Loucy (cell line): ENCODE results near the gene ACOT12.

Source experiments
- H2AFZ ChIP-seq: fragments of 200-600 bp; sonication (generic); 2 replicates; pipeline ENCODE4 v1.6.0; 2016; ENCODE audit warnings: antibody characterized with exemption, mild to moderate bottlenecking, low read length, moderate library complexity
- H3F3A ChIP-seq: fragments of 200-600 bp; 2 replicates; pipeline ENCODE4 v1.6.0; 2016; ENCODE audit warnings: antibody characterized with exemption, low read depth, mild to moderate bottlenecking
- H3K27me3 ChIP-seq: fragments of 200-600 bp; sonication (generic); 2 replicates; pipeline ENCODE4 v1.6.1; 2014; ENCODE audit warnings: low read length, mild to moderate bottlenecking; ENCODE audit not compliant: insufficient read depth, poor library complexity, severe bottlenecking
- H3K36me3 ChIP-seq: fragments of 200-600 bp; sonication (generic); 2 replicates; pipeline ENCODE4 v1.6.1; 2016; ENCODE audit warnings: low read length; ENCODE audit not compliant: insufficient read depth
- H3K4me1 ChIP-seq: fragments of 200-600 bp; sonication (generic); 2 replicates; pipeline ENCODE4 v1.5.1; 2014; ENCODE audit warnings: low read length, mild to moderate bottlenecking; ENCODE audit not compliant: insufficient read depth, poor library complexity, severe bottlenecking
- H3K4me2 ChIP-seq: fragments of 200-600 bp; sonication (generic); 2 replicates; pipeline ENCODE4 v1.6.0; 2014; ENCODE audit warnings: antibody characterized with exemption, low read length, low read depth, mild to moderate bottlenecking; ENCODE audit not compliant: poor library complexity, severe bottlenecking
- H3K4me3 ChIP-seq: fragments of 200-600 bp; sonication (generic); 2 replicates; pipeline ENCODE4 v1.5.1; 2014; ENCODE audit warnings: low read length, mild to moderate bottlenecking, mixed read lengths; ENCODE audit not compliant: poor library complexity, severe bottlenecking
- H3K79me2 ChIP-seq: fragments of 200-600 bp; sonication (generic); 2 replicates; pipeline ENCODE4 v1.6.1; 2014; ENCODE audit warnings: low read length; ENCODE audit not compliant: insufficient read depth
- H3K9ac ChIP-seq: fragments of 200-600 bp; sonication (generic); 2 replicates; pipeline ENCODE4 v1.6.0; 2014; ENCODE audit warnings: mild to moderate bottlenecking, low read depth, low read length, moderate library complexity; ENCODE audit not compliant: poor library complexity, severe bottlenecking
- H3K9me2 ChIP-seq: fragments of 200-600 bp; sonication (generic); replicated peaks from 2 replicates; pipeline ENCODE4 v1.6.1; 2016; ENCODE audit warnings: low read depth, low read length, mixed read lengths
- H3K9me3 ChIP-seq: fragments of 200-600 bp; sonication (generic); 2 replicates; pipeline ENCODE4 v1.6.1; 2014; ENCODE audit warnings: mild to moderate bottlenecking, antibody characterized with exemption, low read length, low read depth; ENCODE audit not compliant: insufficient read depth
- H4K20me1 ChIP-seq: fragments of 200-600 bp; sonication (generic); 2 replicates; pipeline ENCODE4 v1.6.0; 2014; ENCODE audit warnings: antibody characterized with exemption, low read length, mild to moderate bottlenecking; ENCODE audit not compliant: insufficient read depth, poor library complexity, severe bottlenecking
- EZH2phosphoT487 ChIP-seq: fragments of 200-600 bp; IDR thresholded peaks from 2 replicates; pipeline ENCODE4 v1.6.1; 2018; ENCODE audit warnings: antibody characterized with exemption, mild to moderate bottlenecking, moderate library complexity, borderline replicate concordance
- TF ChIP-seq, protein P1 (sequence below): fragments of 200-600 bp; sonication (generic); conservative IDR thresholded peaks from 2 replicates; pipeline ENCODE4 v1.5.1; 2014; ENCODE audit warnings: mild to moderate bottlenecking, antibody characterized with exemption, low read length

The ACOT12 gene

DNA sequence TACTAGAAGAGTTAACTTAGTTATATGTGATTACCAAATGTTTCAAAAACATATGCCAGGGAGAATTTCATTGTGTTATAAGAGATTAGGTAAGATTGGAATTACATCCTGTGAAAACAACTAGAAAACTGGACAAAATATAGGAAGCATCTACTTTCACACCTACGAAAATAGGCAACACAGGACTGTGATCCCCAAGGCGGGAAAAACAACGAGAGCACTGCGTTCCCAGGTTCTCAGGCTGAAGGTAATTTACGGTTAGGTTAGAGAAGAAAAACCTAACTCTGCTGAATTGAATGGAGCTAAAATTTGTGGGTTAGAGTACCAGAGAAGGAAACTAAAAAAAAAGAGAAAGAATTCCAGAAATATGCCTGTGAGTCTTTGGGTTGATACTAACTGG is 28.4 kb downstream of the ACOT12 start:
- no peaks in the 10 kb centered on the region for H3K9me3 ChIP-seq
- TF ChIP-seq, protein P1, sequence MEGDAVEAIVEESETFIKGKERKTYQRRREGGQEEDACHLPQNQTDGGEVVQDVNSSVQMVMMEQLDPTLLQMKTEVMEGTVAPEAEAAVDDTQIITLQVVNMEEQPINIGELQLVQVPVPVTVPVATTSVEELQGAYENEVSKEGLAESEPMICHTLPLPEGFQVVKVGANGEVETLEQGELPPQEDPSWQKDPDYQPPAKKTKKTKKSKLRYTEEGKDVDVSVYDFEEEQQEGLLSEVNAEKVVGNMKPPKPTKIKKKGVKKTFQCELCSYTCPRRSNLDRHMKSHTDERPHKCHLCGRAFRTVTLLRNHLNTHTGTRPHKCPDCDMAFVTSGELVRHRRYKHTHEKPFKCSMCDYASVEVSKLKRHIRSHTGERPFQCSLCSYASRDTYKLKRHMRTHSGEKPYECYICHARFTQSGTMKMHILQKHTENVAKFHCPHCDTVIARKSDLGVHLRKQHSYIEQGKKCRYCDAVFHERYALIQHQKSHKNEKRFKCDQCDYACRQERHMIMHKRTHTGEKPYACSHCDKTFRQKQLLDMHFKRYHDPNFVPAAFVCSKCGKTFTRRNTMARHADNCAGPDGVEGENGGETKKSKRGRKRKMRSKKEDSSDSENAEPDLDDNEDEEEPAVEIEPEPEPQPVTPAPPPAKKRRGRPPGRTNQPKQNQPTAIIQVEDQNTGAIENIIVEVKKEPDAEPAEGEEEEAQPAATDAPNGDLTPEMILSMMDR: no peak
- TF ChIP-seq EZH2phosphoT487: no peak
- no peak overlapping the region for H3K4me2 ChIP-seq

DNA sequence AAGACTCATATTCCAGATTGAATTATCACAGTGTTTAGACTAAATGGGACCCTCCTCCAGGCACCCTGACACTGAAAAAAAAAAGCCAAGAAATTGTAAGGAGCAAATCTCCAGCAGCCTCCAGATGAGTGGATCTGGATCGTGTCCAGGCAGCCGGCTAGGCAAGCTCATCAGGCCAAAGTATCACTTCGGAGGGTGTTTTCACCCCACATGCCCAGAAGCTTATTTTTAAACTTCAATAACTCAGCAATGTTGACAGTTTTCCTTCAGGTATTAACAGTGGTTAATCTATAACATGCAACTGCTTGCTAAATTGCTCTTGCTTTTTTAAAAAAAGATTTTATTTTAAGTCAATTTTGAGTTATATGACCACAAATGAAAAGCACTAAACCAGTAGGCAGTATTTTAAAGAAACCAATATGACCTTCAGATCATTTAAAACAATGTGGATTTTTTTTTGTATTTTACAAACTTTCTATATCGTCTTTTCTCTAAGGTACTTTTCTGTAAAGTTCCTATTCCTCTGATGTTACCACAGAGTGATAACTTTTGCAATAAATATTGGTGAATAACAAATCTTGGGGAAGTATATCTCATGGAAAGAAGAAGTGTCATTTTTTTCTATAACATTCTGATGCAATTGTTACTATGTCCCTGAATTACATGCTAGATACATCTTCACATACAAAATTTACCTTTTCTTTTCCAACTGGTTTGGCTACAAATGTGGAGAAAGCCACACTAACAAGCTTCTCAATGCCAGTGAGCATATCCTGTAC is 30.7 kb downstream of the ACOT12 start:
- Histone ChIP-seq H3K9ac (no peak overlapping the region), H4K20me1 (no peaks in the 10 kb centered on the region), H3K9me3 (no peaks in the 10 kb centered on the region), H3K4me2 (no peak overlapping the region), H2AFZ (no peak overlapping the region), H3K79me2 (no peaks in the 10 kb centered on the region), H3K9me2 (no peaks in the 10 kb centered on the region), H3K36me3 (no peaks in the 10 kb centered on the region), H3K4me3 (no peak overlapping the region), H3F3A (no peaks in the 10 kb centered on the region), H3K4me1 (no peaks in the 10 kb centered on the region), H3K27me3 (no peaks in the 10 kb centered on the region)
- no peak for TF ChIP-seq EZH2phosphoT487
- TF ChIP-seq, protein P1: no peak

More for the DNA sequence above, 28.4 kb downstream of the ACOT12 start:
- peaks cover 8% of the 10 kb centered on the region for H3K4me1 ChIP-seq
- no peak overlapping the region for H2AFZ ChIP-seq
- no peaks in the 10 kb centered on the region for H3K79me2 ChIP-seq
- H3K9ac ChIP-seq: no peak overlapping the region
- H3F3A ChIP-seq: no peaks in the 10 kb centered on the region
- H4K20me1 ChIP-seq: no peaks in the 10 kb centered on the region
- H3K27me3 ChIP-seq: no peaks in the 10 kb centered on the region
- H3K36me3 ChIP-seq: no peaks in the 10 kb centered on the region
- no peak overlapping the region for H3K4me3 ChIP-seq
- H3K9me2 ChIP-seq: no peaks in the 10 kb centered on the region

DNA sequence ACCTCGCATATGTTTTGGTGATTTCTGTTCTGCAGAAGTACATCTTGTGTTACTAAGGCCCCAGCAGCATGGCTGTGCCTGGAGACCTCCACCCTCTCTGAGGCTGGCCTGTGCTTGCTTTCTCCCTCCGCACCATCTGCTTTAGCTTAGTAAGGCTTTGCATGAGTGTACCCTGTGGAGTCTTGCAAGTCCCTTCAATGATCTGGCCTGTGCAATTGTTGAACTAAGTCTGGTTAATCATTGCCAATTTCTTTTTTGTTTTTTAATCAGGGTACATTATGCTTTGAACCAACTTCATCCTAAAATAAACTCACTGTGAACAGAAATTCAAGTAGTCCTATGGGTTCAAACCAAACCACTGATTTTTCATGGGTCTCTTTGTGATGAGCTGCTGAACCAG is 32.3 kb downstream of the ACOT12 start:
- Histone ChIP-seq H2AFZ (no peak overlapping the region), H3K9me2 (no peaks in the 10 kb centered on the region), H3F3A (no peaks in the 10 kb centered on the region), H3K9ac (no peak overlapping the region), H3K4me1 (no peaks in the 10 kb centered on the region), H3K36me3 (no peaks in the 10 kb centered on the region), H3K4me2 (no peak overlapping the region), H3K79me2 (no peaks in the 10 kb centered on the region), H3K4me3 (no peak overlapping the region), H3K27me3 (no peaks in the 10 kb centered on the region), H3K9me3 (no peaks in the 10 kb centered on the region), H4K20me1 (no peaks in the 10 kb centered on the region)
- TF ChIP-seq, protein P1: no peak
- no peak for TF ChIP-seq EZH2phosphoT487
